Measurements from ENCODE around the gene NUDT19. TPM values are rescaled to one million over a fixed set of nuclear protein-coding genes. Genes with fewer than 3 reads are reported as not detected.

The NUDT19 gene
- total RNA-seq, 1 experiment from 2014 or later: 26.7 TPM

GRCh38 chr19:32662186-32662585, 29.4 kb upstream of the NUDT19 start:
- H3K27me3 ChIP-seq (ENCODE audit: insufficient read depth, low read depth): no peaks in the 10 kb centered on the region
- no TSS peak for BruUV-seq (replicated peaks)
- H3K36me3 ChIP-seq (ENCODE audit: low read depth): 0 out of 2 replicates have a peak, but pooled peaks cover 3% of the 10 kb centered on the region
- TF ChIP-seq CTCF (conservative IDR thresholded peaks at IDR 0.05): no peak
- no peak for TF ChIP-seq EZH2 (IDR thresholded peaks at IDR 0.05; ENCODE audit: low read depth)
- POLR2A ChIA-PET (ENCODE audit: unreplicated experiment): no interaction called here
- peaks cover 24% of the 10 kb centered on the region; the same call in 1 of the 2 replicates for H4K20me1 ChIP-seq (ENCODE audit: insufficient read depth)
- intact Hi-C loops (cut with micrococcal nuclease; ENCODE audit: unreplicated experiment): no loop called here
- no peaks in the 10 kb centered on the region for H3K9me3 ChIP-seq (ENCODE audit: insufficient read depth, low read depth)
- no peaks in the 10 kb centered on the region for H3F3A ChIP-seq (ENCODE audit: insufficient read depth, low read depth)
- no peaks in the 10 kb centered on the region for H3K9me2 ChIP-seq (ENCODE audit: insufficient read depth)
- no peak overlapping the region for H3K27ac ChIP-seq
- H3K4me2 ChIP-seq: no peak overlapping the region
- peaks cover 21% of the 10 kb centered on the region for H3K79me2 ChIP-seq (ENCODE audit: low read depth)
- no peak overlapping the region for H3K4me3 ChIP-seq
- no peak overlapping the region for H2AFZ ChIP-seq
- no peaks in the 10 kb centered on the region for H3K4me1 ChIP-seq (replicated peaks; ENCODE audit: insufficient read depth)
- CTCF ChIA-PET: no interaction called here
- no peak for DNase-seq

- H4K20me1 ChIP-seq (ENCODE audit: insufficient read depth): peaks cover 47% of the 10 kb centered on the region
- no peak for DNase-seq
- POLR2A ChIA-PET (ENCODE audit: unreplicated experiment): no interaction called here
- H3K27ac ChIP-seq: no peak overlapping the region
- H3K79me2 ChIP-seq (ENCODE audit: low read depth): peaks cover 51% of the 10 kb centered on the region
- H3K9me2 ChIP-seq (ENCODE audit: insufficient read depth): no peaks in the 10 kb centered on the region
- BruUV-seq (replicated peaks): no TSS peak
- H3K4me3 ChIP-seq: no peak overlapping the region
- CTCF ChIA-PET: no interaction called here
- H3F3A ChIP-seq (ENCODE audit: insufficient read depth, low read depth): no peaks in the 10 kb centered on the region
- 0 out of 2 replicates have a peak, but pooled peaks cover 4% of the 10 kb centered on the region for H3K36me3 ChIP-seq (ENCODE audit: low read depth)
- H3K4me2 ChIP-seq: no peak overlapping the region
- intact Hi-C loops (cut with micrococcal nuclease; ENCODE audit: unreplicated experiment): no loop called here
- no peaks in the 10 kb centered on the region for H3K9me3 ChIP-seq (ENCODE audit: insufficient read depth, low read depth)
- H2AFZ ChIP-seq: no peak overlapping the region
- no peaks in the 10 kb centered on the region for H3K4me1 ChIP-seq (replicated peaks; ENCODE audit: insufficient read depth)
- no peaks in the 10 kb centered on the region for H3K27me3 ChIP-seq (ENCODE audit: insufficient read depth, low read depth)
- TF ChIP-seq CTCF (conservative IDR thresholded peaks at IDR 0.05): no peak
- no peak for TF ChIP-seq EZH2 (IDR thresholded peaks at IDR 0.05; ENCODE audit: low read depth)
These were observed 25.5 kb upstream of the NUDT19 start for GRCh38 chr19:32666084-32666483.

GRCh38 chr19:32669310-32669709, 22.3 kb upstream of the NUDT19 start:
- Histone ChIP-seq H3K79me2 (ENCODE audit: low read depth) (peaks cover 77% of the 10 kb centered on the region), H3K9me2 (ENCODE audit: insufficient read depth) (no peaks in the 10 kb centered on the region), H3K4me3 (no peak overlapping the region), H2AFZ (no peak overlapping the region), H4K20me1 (ENCODE audit: insufficient read depth) (peaks cover 76% of the 10 kb centered on the region), H3F3A (ENCODE audit: insufficient read depth, low read depth) (no peaks in the 10 kb centered on the region), H3K4me1 (replicated peaks; ENCODE audit: insufficient read depth) (peaks cover 10% of the 10 kb centered on the region; the same call in 1 of the 2 replicates), H3K4me2 (no peak overlapping the region), H3K9me3 (ENCODE audit: insufficient read depth, low read depth) (no peaks in the 10 kb centered on the region), H3K27me3 (ENCODE audit: insufficient read depth, low read depth) (no peaks in the 10 kb centered on the region), H3K36me3 (ENCODE audit: low read depth) (0 out of 2 replicates have a peak, but pooled peaks cover 4% of the 10 kb centered on the region), H3K27ac (no peak overlapping the region)
- CTCF ChIA-PET: no interaction called here
- POLR2A ChIA-PET (ENCODE audit: unreplicated experiment): interaction anchor here (0.6 kb wide), 1 partner anchor 861 kb away, joined by 3 read pairs; no protein-coding TSS in a partner anchor
- DNase-seq: no peak
- intact Hi-C loops (cut with micrococcal nuclease; ENCODE audit: unreplicated experiment): no loop called here
- TF ChIP-seq CTCF (conservative IDR thresholded peaks at IDR 0.05) (no peak), EZH2 (IDR thresholded peaks at IDR 0.05; ENCODE audit: low read depth) (no peak)
- no TSS peak for BruUV-seq (replicated peaks)
